Stimulated activated CD8-positive, alpha-beta memory T cell treated with anti-CD3 and anti-CD28 coated beads, Interleukin-7, amount 100 ng/mL, for 24 hours (primary cell): ENCODE data around the gene VAMP8.
A peak's percentile ranks its signal among the peaks of the same experiment; 100 is the strongest.
"Not testable (repeated sequence)": the region's sequence is repeated elsewhere in the genome, so short reads cannot be mapped to it uniquely, and the experiment has no call there.

Experiments
- DNase-seq: peaks from one replicate; pipeline ENCODE4 v3.0.0-alpha.2; 2020; ENCODE audit warnings: low read depth

VAMP8 gene

GRCh38 chr2:85579266-85579935 is 2.0 kb downstream of the VAMP8 start:
- no peak for DNase-seq

GRCh38 chr2:85580206-85580605 is 2.8 kb downstream of the VAMP8 start:
- DNase-seq, result no peak

- DNase-seq, result no peak
Observed at GRCh38 chr2:85582492-85582891, 5.1 kb downstream of the VAMP8 start.

DNA sequence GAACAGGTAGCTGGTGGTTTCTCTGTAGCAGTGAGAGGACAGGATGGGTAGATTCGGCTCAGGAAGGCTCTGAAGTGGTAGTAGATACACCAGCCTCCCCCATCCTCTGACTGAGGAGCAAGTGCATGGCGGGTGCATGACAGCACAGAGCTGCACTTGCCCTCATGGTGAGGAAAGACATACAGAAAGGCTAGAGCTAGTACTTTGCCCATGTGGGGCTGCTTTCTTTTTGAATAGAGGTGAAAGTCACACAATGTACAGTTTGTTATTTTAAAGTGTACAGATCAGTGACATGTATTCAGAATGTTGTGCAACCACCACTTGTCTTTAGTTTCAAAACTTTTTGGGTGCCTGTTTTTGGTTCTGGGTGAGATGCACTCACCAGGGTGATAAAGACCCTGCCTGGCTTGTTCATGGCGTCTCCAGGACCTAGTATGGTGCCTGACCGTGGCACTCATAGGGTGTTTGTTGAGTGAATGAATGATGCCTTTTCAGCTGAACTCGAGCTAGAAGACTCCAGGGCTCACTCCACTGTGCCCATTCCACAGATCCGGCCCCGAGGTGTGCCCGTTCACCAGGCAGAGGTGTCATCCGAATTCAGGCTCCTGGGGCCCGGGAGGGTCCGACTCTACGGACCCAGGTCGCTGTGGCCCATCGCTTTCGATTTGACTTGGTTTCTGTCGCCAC is 6.4 kb downstream of the VAMP8 start:
- no peak for DNase-seq

GRCh38 chr2:85584354-85584856 is 7.0 kb downstream of the VAMP8 start, which contains the start of gene VAMP5:
Gene VAMP5 (plus strand): TSS chr2:85584431. CDS start chr2:85584491, 60 bp downstream.
- no peak for DNase-seq

DNA sequence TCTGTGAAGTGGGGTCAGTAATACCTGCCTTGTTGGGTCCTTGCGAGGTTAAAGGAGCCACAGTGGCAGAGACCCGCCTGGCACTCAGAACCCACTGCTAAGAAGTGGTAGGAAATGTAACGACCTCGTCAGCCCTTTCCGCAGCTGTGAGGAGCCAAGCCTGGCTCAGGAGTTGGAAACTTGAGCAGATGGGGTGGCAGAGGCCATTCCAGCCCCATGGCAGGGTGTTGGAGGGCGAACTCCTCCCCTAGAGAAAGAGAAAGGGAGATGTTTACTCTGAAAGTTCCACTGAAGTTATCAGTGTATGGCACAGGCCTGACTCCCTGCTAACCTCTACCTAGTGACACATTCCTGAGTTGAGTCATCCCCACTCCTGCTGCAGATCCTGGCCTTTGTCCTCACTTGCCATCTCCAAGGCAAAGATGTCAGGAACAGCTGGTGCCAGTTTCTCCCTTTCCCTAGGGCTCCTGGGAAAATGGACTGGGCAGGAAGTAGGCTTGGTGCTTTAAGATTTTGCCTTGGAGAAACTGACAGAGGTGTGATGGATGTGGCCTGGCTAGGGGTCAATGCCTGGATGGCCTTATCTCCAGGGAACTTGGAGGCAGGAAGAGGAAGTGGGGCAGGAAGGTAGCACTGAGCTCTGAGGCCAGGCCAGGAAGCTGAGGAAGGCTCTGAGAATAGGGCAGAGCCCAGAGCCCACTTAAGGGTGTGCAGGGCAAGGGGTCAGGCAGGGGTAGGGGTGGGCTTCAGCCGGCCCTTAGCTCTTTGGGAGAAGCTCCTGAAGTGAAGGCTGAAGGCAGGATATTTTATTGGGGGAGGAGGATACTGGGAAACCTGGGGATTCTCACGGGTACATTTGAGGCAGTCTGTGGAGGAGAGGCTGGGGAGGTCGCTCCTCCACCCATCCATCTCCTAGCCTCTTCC is 7.7 kb downstream of the VAMP8 start:
- no peak for DNase-seq

GRCh38 chr2:85585781-85586105 is 8.4 kb downstream of the VAMP8 start:
- no peak for DNase-seq

DNA sequence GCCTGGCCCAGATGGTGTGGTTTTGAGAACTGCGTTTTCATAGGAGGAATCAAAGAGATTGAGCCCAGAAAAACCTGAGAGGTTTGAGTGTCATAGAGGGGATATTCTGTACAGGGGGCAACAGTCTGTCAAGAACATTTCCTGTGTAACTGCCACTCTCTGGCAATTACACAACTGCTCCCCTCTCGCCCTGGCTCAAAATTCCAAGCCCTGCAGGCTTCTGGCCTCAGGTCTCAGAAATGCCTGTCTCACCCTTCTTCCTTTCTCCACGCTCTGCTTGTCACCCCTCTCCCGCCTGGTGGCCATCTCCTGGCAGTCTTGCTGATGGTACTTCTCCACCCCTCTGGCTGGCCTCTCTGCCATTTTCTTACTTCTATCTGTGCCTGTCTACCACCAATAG is 10.8 kb downstream of the VAMP8 start:
- no peak for DNase-seq

- DNase-seq, result no peak
Observed at GRCh38 chr2:85588645-85589044, 11.3 kb downstream of the VAMP8 start.

DNA sequence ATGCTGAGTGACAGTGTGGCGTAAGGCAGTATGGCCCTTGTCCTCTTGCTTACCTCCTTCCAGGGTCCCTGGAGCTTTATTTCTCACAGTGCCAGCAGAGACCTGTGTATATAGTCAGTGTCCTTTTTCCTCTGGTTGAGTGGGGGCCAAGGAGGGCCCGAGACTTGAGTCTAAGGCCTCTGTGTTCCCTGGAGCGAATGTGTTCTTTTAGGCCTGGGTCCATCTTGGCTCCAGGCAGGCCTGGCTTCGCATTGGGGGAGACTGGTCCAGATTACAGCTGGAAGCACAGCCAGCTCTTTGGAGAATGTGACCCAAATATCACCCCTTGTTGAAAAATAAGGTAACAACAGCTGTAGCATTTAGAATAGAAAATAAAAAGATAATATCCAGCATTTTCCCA is 11.8 kb downstream of the VAMP8 start:
- no peak for DNase-seq

- no peak for DNase-seq
Observed at GRCh38 chr2:85589982-85590791, 12.8 kb downstream of the VAMP8 start.

DNA sequence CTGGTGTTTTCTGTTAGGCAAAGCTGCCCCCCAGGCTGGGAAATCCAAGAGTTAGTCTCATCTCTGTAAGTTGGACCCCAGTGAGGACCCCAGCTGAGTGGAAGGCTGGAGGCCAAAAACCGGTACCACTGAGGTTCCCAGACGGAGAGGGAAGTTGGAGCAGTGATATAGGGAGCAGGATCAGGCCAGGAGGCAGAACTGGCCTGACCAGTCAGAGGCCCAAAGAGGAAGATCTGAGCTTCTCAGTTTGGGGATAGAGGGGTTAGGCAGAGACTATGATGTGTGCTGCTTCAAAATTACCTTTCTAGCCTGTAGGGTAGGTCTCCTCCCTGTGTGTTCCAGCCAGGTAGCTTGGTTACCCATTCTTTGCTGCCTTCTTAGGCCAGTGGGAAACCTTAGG is 13.6 kb downstream of the VAMP8 start:
- DNase-seq, result no peak

- no peak for DNase-seq
Observed at GRCh38 chr2:85591563-85591962, 14.2 kb downstream of the VAMP8 start.

DNA sequence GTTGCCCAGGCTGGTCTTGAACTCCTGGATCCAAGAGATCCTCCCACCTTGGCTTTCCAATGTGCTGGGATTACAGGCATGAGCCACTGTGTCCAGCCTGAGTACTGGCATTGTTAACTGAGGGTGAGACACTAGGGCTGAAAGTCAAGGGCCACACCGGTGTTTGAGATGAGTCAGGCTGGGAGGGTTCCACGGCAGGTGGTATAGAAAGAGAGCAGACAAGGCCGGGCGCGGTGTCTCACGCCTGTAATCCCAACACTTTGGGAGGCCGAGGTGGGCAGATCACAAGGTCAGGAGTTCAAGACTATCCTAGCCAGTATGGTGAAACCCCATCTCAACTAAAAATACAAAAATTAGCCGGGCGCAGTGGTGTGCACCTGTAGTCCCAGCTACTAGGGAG is 14.9 kb downstream of the VAMP8 start:
- DNase-seq, result not testable (repeated sequence)

DNA sequence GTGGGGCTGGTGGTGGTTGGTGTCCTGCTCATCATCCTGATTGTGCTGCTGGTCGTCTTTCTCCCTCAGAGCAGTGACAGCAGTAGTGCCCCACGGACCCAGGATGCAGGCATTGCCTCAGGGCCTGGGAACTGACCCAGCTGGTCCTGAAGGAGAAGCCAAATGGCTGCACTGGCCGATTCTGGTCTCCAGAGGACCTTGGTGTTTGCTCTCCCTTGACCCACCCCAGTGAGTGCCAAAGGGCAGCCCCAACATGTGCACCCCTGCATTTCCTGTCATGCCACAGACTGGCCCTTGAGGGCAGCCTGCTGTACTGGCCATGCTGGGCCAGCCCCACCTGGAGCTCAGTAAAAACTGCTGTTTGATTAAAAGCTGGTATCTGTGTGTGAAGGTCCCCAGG is 15.6 kb downstream of the VAMP8 start:
- no peak for DNase-seq

GRCh38 chr2:85594715-85595300 is 17.4 kb downstream of the VAMP8 start:
- DNase-seq, result no peak

GRCh38 chr2:85595301-85596025 is 18.1 kb downstream of the VAMP8 start, which contains the start of gene RNF181:
Gene RNF181 (plus strand): TSS chr2:85595745. CDS start chr2:85595764, 19 bp downstream.
- peak; percentile 79 for DNase-seq

GRCh38 chr2:85596026-85596333 is 18.6 kb downstream of the VAMP8 start:
- no peak for DNase-seq

GRCh38 chr2:85596486-85597143 is 19.2 kb downstream of the VAMP8 start:
- no peak for DNase-seq

DNA sequence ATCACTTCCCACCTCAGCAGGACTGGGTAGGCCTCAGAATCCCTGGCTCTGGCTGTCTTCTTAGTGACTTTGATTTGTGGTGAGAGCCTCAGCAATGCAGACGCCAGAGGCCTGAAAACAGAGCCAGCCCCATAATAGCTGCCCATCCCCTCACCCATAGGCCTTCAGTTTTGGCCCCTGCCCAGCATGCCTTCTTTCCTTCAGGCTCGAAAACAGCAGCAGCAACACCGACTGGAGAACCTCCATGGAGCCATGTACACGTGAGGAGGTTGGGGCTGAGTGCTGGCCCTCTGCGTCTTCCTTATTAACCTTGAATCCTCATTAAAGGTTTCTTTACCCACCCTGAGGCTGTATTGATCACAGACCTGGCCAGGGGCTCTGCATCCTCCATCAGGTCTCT is 19.9 kb downstream of the VAMP8 start:
- no peak for DNase-seq
